DMS 273 (cell line): ENCODE data around the gene RASGEF1C.
"Not testable (repeated sequence)": the region's sequence is repeated elsewhere in the genome, so short reads cannot be mapped to it uniquely, and the experiment has no call there.

Experiments used
- DNase-seq: peaks from one replicate; lab custom pipeline; 2025; ENCODE audit not compliant: unreplicated experiment; lab: John Stamatoyannopoulos, UW

RASGEF1C gene

GRCh38 chr5:180212363-180213255 is 3.6 kb upstream of the RASGEF1C start:
- DNase-seq, result peak; percentile 63

- DNase-seq, result no peak
These were observed 2.7 kb upstream of the RASGEF1C start for GRCh38 chr5:180211761-180212035.

GRCh38 chr5:180210961-180211760 is 2.1 kb upstream of the RASGEF1C start:
- DNase-seq, result no peak

GRCh38 chr5:180210077-180210476 is 1.1 kb upstream of the RASGEF1C start:
- not testable (repeated sequence) for DNase-seq

GRCh38 chr5:180208435-180209081 is 453 bp downstream of the RASGEF1C start:
- peak; percentile 79 for DNase-seq

GRCh38 chr5:180208038-180208434 is 975 bp downstream of the RASGEF1C start:
- peak; percentile 23 for DNase-seq

GRCh38 chr5:180207593-180207992 is 1.4 kb downstream of the RASGEF1C start:
- no peak for DNase-seq

GRCh38 chr5:180206993-180207392 is 2.0 kb downstream of the RASGEF1C start:
- DNase-seq, result no peak

GRCh38 chr5:180205916-180206315 is 3.1 kb downstream of the RASGEF1C start:
- DNase-seq, result peak; percentile 48

- DNase-seq, result no peak
These were observed 4.7 kb downstream of the RASGEF1C start for GRCh38 chr5:180204276-180204819.

GRCh38 chr5:180202939-180203573 is 6.0 kb downstream of the RASGEF1C start:
- no peak for DNase-seq

- peak; percentile 75 for DNase-seq
These were observed 7.7 kb downstream of the RASGEF1C start for GRCh38 chr5:180201051-180201987.

- DNase-seq, result no peak
These were observed 9.6 kb downstream of the RASGEF1C start for GRCh38 chr5:180199390-180199789.

GRCh38 chr5:180198208-180198607 is 10.8 kb downstream of the RASGEF1C start:
- DNase-seq, result no peak

- no peak for DNase-seq
These were observed 11.9 kb downstream of the RASGEF1C start for GRCh38 chr5:180197016-180197702.

- DNase-seq, result no peak
These were observed 14.3 kb downstream of the RASGEF1C start for GRCh38 chr5:180194410-180195345.

GRCh38 chr5:180193749-180194375 is 15.1 kb downstream of the RASGEF1C start:
- no peak for DNase-seq

GRCh38 chr5:180191716-180192115 is 17.3 kb downstream of the RASGEF1C start:
- DNase-seq, result no peak
